Stimulated activated CD8-positive, alpha-beta memory T cell treated with anti-CD3 and anti-CD28 coated beads, Interleukin-4, amount 100 ng/mL, for 1 hour (primary cell): ENCODE results near the gene ERBIN.

ENCODE experiments used
- DNase-seq, 2 donors: peaks; one replicate each; pipeline ENCODE4 v3.0.0-alpha.2; 2020; ENCODE audit warnings: low read depth in 2 of 2, low spot score in 1 of 2

ERBIN gene

DNA sequence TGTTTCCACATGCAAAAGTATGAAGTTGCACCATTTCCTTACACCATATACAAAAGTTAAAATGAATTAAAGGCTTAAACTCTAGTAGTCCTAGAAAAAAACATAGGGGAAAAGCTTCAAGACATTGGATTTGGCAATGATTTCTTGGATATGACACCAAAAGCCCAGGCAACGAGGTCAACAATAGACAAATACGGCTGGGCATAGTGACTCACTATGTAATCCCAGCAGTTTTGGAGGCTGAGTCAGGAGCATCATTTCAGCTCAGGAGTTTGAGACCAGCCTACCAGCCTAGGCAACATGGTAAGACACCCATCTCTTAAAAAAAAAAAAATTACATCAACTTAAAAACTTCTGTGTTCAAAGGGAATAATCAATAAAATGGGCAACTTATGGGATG, 186.8 kb downstream of the ERBIN start:
- no peak for DNase-seq

GRCh38 chr5:66118304-66118703, 191.9 kb downstream of the ERBIN start:
- no peak for DNase-seq

- DNase-seq, result no peak
These were observed 196.1 kb downstream of the ERBIN start for GRCh38 chr5:66122379-66123034.

- no peak for DNase-seq
These were observed 202.8 kb downstream of the ERBIN start for GRCh38 chr5:66129144-66129543.

DNA sequence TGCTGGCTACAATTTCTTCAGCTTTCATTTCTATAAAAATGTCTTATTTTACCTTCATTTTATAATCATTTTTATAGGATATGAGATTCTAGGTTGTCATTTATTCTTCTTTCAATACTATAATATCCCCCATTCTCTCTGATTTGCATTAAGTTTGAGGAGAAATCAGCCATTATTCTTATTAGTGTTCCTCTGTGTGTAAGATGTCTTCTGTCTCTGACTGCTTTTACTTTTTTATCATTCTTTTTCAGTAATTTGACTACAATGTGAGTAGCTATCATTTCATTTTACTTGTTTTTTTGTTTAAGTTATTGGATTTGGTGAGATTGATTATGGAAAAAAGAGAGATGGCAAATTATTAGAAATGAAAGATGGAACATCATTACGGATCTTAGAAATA, 204.1 kb downstream of the ERBIN start:
- no peak for DNase-seq
